ENCODE data around the gene SEC16A. TPM values are rescaled to one million over a fixed set of nuclear protein-coding genes. Genes with fewer than 3 reads are reported as not detected.
A peak's percentile ranks its signal among the peaks of the same experiment; 100 is the strongest.

SEC16A gene
- total RNA-seq, 6 experiments from 2014 or later = 63.2 to 98.6 (median 75.5) TPM

- H3K9me3 Mint-ChIP-seq = no peaks in the 10 kb centered on the region
- peaks cover 14% of the 10 kb centered on the region for H3K4me1 Mint-ChIP-seq (ENCODE audit: low read depth)
- peaks cover 4% of the 10 kb centered on the region for H3K27me3 Mint-ChIP-seq (ENCODE audit: insufficient read depth)
- peak overlapping the region; percentile 95 for H3K4me3 Mint-ChIP-seq
- DNase-seq = no peak
- no peak for TF ChIP-seq CTCF (IDR thresholded peaks at IDR 0.05)
- peak overlapping the region; percentile 80 for H3K27ac Mint-ChIP-seq
- H3K36me3 Mint-ChIP-seq (ENCODE audit: low read depth) = peaks cover 9% of the 10 kb centered on the region; the same call in 1 of the 2 replicates
These were observed 83.4 kb downstream of the SEC16A start for GRCh38 chr9:136399176-136400037.

- peaks cover 4% of the 10 kb centered on the region for H3K27me3 Mint-ChIP-seq (ENCODE audit: insufficient read depth)
- no peak for DNase-seq
- no peaks in the 10 kb centered on the region for H3K9me3 Mint-ChIP-seq
- no peak overlapping the region for H3K27ac Mint-ChIP-seq
- peaks cover 8% of the 10 kb centered on the region; the same call in 1 of the 2 replicates for H3K36me3 Mint-ChIP-seq (ENCODE audit: low read depth)
- H3K4me1 Mint-ChIP-seq (ENCODE audit: low read depth) = peaks cover 14% of the 10 kb centered on the region
- no peak for TF ChIP-seq CTCF (IDR thresholded peaks at IDR 0.05)
- peak overlapping the region; percentile 95 for H3K4me3 Mint-ChIP-seq
These were observed 84.6 kb downstream of the SEC16A start for GRCh38 chr9:136398286-136398685.

GRCh38 chr9:136397643-136398042, 85.2 kb downstream of the SEC16A start:
- Mint-ChIP-seq H3K27me3 (ENCODE audit: insufficient read depth) (peaks cover 4% of the 10 kb centered on the region), H3K4me3 (no peak overlapping the region)
- TF ChIP-seq CTCF (IDR thresholded peaks at IDR 0.05) = no peak

GRCh38 chr9:136396219-136396515, 86.7 kb downstream of the SEC16A start:
- Mint-ChIP-seq H3K36me3 (ENCODE audit: low read depth) (peaks cover 13% of the 10 kb centered on the region), H3K9me3 (no peaks in the 10 kb centered on the region), H3K4me1 (ENCODE audit: low read depth) (peaks cover 14% of the 10 kb centered on the region), H3K27me3 (ENCODE audit: insufficient read depth) (0 out of 2 replicates have a peak, but pooled peaks cover 2% of the 10 kb centered on the region), H3K27ac (no peak overlapping the region), H3K4me3 (no peak overlapping the region)
- no peak for DNase-seq
- TF ChIP-seq CTCF (IDR thresholded peaks at IDR 0.05) = no peak

More at GRCh38 chr9:136397643-136398042, 85.2 kb downstream of the SEC16A start:
- no peak overlapping the region for H3K27ac Mint-ChIP-seq
- H3K4me1 Mint-ChIP-seq (ENCODE audit: low read depth) = peaks cover 14% of the 10 kb centered on the region
- H3K9me3 Mint-ChIP-seq = no peaks in the 10 kb centered on the region
- H3K36me3 Mint-ChIP-seq (ENCODE audit: low read depth) = peaks cover 8% of the 10 kb centered on the region; the same call in 1 of the 2 replicates
- DNase-seq = no peak

GRCh38 chr9:136395345-136396218, 87.3 kb downstream of the SEC16A start:
- peaks cover 16% of the 10 kb centered on the region for H3K36me3 Mint-ChIP-seq (ENCODE audit: low read depth)
- H3K4me3 Mint-ChIP-seq = no peak overlapping the region
- no peaks in the 10 kb centered on the region for H3K9me3 Mint-ChIP-seq
- 0 out of 2 replicates have a peak, but pooled peaks cover 2% of the 10 kb centered on the region for H3K27me3 Mint-ChIP-seq (ENCODE audit: insufficient read depth)
- H3K4me1 Mint-ChIP-seq (ENCODE audit: low read depth) = peaks cover 14% of the 10 kb centered on the region
- no peak for TF ChIP-seq CTCF (IDR thresholded peaks at IDR 0.05)
- no peak overlapping the region for H3K27ac Mint-ChIP-seq
- no peak for DNase-seq

All from HFFc6 (cell line).